GM12864 (cell line): ENCODE results near the gene TLL1.

Experiments used
- DNase-seq: peaks from one replicate; pipeline ENCODE4 v3.0.0-alpha.2; 2011; ENCODE audit warnings: low read depth
- H3K4me3 ChIP-seq: 2 replicates; pipeline ENCODE4 v1.5.1; 2011; ENCODE audit warnings: mild to moderate bottlenecking, low read depth, low read length, control low read depth
- CTCF ChIP-seq: IDR thresholded peaks from 2 replicates; pipeline ENCODE4 v1.5.1; 2011; ENCODE audit warnings: low read depth, mild to moderate bottlenecking, moderate library complexity, low read length, control low read depth, inconsistent platforms; ENCODE audit errors: missing control alignments

Gene TLL1

GRCh38 chr4:166144607-166145006 is 271.6 kb downstream of the TLL1 start:
- no peak overlapping the region for H3K4me3 ChIP-seq
- no peak for DNase-seq
- no peak for TF ChIP-seq CTCF

- no peak overlapping the region for H3K4me3 ChIP-seq
- TF ChIP-seq CTCF = no peak
- no peak for DNase-seq
Measured at GRCh38 chr4:166146806-166147540, 273.9 kb downstream of the TLL1 start.
